ENCODE data around the gene SLC49A3.

DNA sequence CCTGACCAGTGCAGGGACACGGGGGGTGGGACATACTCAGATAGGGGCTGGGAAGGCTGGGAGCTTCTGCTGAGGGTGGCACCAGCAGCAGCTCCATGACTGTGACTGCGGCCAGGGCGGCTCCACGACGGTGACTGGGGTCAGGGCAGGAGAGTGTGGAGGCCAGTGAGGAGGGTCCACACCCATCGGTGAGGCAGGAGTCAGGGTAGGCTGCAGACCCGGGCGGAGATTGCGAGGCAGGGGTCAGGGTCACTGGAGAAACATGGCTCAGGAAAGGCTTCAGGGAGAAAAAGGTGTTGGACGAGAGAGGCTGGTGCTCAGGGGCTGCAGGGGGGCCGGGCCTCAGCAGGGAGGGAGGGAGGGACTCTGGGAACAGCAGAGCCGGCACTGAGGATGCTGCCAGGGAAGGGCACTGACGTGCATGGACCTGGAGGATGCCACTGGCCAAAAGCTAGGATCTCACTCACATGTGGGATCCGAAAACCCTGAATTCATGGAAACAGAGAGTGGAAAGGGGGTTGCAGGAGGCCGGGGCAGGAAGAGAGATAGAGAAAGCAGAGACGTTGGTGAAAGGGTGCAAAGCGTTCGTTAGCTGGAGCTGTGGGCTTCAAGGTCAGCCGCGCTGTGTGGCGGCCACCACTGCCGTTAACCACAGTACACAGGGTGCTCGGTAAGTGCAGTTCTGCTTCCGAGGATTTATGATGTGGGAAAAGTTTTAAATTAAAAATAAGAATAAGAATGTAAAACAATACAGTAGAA lies 36.9 kb downstream of the SLC49A3 start:
- TF ChIP-seq, protein P1, sequence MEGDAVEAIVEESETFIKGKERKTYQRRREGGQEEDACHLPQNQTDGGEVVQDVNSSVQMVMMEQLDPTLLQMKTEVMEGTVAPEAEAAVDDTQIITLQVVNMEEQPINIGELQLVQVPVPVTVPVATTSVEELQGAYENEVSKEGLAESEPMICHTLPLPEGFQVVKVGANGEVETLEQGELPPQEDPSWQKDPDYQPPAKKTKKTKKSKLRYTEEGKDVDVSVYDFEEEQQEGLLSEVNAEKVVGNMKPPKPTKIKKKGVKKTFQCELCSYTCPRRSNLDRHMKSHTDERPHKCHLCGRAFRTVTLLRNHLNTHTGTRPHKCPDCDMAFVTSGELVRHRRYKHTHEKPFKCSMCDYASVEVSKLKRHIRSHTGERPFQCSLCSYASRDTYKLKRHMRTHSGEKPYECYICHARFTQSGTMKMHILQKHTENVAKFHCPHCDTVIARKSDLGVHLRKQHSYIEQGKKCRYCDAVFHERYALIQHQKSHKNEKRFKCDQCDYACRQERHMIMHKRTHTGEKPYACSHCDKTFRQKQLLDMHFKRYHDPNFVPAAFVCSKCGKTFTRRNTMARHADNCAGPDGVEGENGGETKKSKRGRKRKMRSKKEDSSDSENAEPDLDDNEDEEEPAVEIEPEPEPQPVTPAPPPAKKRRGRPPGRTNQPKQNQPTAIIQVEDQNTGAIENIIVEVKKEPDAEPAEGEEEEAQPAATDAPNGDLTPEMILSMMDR (optimal IDR thresholded peaks at IDR 0.05 in 1 of 3, IDR thresholded peaks at IDR 0.05 in 1 of 3, conservative IDR thresholded peaks at IDR 0.05 in 1 of 3; ENCODE audit: extremely low read depth in 1 of 3, insufficient read depth in 2 of 3, low read length in 3 of 3): no peak
- TF ChIP-seq EZH2 (IDR thresholded peaks at IDR 0.05; ENCODE audit: low read length): no peak
